H54 (cell line): ENCODE data around the gene RRP1B.
A peak's percentile ranks its signal among the peaks of the same experiment; 100 is the strongest.
"Not testable (repeated sequence)": the region's sequence is repeated elsewhere in the genome, so short reads cannot be mapped to it uniquely, and the experiment has no call there.

Experiments used
- DNase-seq: peaks from one replicate; pipeline ENCODE4 v3.0.0; 2011; ENCODE audit warnings: low spot score, mixed read lengths; ENCODE audit not compliant: insufficient read length
- FAIRE-seq: peaks from 3 replicates; lab custom pipeline; 2011; peaks lifted over from hg19 to GRCh38; lab: Jason Lieb, UNC
- POLR2A ChIP-seq: IDR thresholded peaks from 2 replicates; pipeline ENCODE4 v1.6.1; 2011; ENCODE audit warnings: low read depth, mild to moderate bottlenecking, low read length

RRP1B gene

GRCh38 chr21:43707462-43707861 lies 48.1 kb downstream of the RRP1B start:
- no peak for FAIRE-seq

GRCh38 chr21:43708745-43709381 lies 49.5 kb downstream of the RRP1B start:
- no peak for FAIRE-seq
- no peak for DNase-seq
- TF ChIP-seq POLR2A: no peak

More at GRCh38 chr21:43707462-43707861, 48.1 kb downstream of the RRP1B start:
- DNase-seq: no peak
- TF ChIP-seq POLR2A: no peak

- FAIRE-seq (no peak), DNase-seq (peak; percentile 92)
Measured at GRCh38 chr21:43712268-43712942, 53.0 kb downstream of the RRP1B start.

GRCh38 chr21:43713123-43713522 lies 53.8 kb downstream of the RRP1B start:
- FAIRE-seq, DNase-seq: not testable (repeated sequence)

More at GRCh38 chr21:43712268-43712942, 53.0 kb downstream of the RRP1B start:
- TF ChIP-seq POLR2A: 0 out of 2 replicates have a peak, but pooled peaks have one; percentile 7

DNA sequence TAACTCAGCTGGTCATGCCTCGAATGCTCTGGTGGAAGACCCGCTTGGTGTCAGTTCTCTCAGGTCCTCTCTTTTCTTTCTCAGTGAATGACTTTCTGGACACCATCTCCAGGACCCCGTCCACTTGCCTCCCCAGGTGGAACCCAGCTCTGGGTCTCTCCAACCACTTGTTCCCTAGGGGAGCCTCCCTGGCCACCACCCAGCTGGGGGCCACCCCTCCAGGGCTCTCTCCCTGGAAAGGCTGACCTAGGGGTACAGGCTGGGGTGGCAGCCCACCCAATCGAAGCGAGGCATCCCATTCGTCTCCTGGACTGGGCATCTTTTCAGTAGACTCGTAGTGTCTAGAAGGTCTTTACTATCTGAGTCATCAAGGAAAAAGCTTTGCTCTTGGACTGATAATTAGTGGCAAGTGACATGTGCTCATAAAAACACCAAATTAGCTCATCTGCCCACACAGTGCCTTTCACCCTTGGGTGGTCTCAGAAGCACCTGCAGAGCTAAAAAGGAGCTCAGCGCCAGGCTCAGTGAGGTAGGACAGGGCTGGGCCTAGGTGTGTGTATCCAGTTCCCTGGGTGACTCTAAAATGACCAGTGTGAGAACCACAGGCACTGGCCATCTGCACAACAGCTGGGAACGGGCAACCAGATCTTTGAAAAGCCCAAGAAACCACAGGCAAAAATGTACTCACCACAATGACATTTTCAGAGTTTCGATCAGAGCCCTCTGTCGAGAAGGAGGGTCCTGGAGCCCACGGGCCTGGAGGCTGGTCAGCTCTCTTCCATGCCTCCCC lies 57.2 kb downstream of the RRP1B start:
- no peak for TF ChIP-seq POLR2A
- no peak for FAIRE-seq
- DNase-seq: no peak

DNA sequence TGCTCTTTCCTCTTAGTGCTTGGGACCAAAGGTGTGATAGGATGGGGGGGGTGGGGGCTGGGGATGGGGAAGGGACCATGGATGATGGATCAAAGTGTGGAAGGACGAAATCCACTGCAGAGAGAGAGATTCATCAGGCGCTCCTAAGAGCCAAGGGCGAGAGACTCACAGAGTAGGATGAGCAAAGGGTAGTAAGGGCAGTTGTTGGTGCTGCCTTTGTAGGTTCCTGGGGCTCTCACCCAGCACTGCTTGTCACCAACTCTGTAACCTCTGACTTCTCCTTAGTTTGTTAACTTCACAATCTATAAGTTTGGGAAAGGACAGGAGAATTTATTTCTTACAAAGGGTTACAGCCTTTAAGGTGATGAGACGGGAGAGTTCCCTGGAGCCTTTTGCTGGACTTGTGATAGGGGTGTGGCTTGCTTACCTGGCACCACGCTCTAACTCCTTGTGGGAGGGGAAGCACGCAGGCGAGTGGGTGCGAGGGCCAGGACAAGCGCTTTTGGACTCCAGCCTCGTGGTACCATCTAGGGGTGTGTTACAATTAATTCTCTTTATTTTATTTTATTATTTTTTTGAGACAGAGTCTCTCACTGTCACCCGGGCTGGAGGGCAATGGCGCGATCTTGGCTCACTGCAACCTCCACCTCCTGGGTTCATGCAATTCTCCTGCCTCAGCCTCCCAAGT lies 58.0 kb downstream of the RRP1B start:
- no peak for DNase-seq
- no peak for FAIRE-seq
- TF ChIP-seq POLR2A: no peak

DNA sequence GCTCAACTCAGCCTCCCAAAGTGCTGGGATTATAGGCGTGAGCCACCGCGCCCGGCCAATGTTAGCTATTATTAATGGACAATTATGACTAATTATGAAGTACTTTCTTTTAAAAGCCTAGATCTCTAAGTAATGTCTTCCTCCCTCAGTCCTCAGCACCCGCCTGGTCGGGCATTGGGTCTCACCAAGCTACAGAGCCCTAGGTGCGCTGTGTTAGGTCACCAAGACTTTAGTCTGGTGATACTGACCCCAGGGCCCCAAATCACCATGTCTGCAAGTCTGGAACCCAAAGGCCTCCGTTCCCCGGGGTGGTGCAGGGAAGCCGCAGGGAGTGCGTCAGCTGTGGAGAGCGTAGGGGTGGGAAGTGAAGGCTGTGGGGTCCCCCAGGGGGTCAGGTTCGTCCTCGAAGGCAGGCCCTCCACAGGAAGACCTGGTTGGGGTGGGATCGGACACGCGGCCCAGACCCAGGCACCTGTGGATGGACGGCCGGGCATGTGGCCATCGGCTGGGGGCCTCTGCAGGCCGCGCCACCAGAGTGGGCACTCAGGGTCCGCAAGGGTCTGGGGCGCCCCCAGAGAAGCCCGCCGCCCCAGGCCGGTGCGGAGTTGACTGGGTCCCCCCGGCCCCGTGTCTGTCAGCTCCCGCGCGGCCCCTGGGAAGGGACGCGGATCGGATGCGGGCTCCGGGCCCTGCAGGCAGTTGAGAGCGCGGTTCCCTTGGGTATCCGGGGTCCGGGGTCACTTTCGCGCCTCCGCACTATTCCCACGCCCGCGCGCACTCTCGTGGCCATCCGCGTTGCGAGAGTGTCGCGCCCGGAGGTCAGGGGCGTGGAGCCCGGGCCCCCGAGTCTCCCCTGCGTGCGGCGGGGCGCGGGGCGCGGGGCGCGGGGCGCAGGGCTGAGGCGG lies 58.9 kb downstream of the RRP1B start:
- no peak for FAIRE-seq
- no peak for TF ChIP-seq POLR2A
- no peak for DNase-seq

- FAIRE-seq (no peak), DNase-seq (peak; percentile 82)
- TF ChIP-seq POLR2A: peak; percentile 91
Measured at GRCh38 chr21:43718872-43719747, 59.8 kb downstream of the RRP1B start, which contains the start of gene PDXK. PDXK (plus strand) TSS chr21:43719129; CDS start chr21:43719295, 166 bp downstream.

DNA sequence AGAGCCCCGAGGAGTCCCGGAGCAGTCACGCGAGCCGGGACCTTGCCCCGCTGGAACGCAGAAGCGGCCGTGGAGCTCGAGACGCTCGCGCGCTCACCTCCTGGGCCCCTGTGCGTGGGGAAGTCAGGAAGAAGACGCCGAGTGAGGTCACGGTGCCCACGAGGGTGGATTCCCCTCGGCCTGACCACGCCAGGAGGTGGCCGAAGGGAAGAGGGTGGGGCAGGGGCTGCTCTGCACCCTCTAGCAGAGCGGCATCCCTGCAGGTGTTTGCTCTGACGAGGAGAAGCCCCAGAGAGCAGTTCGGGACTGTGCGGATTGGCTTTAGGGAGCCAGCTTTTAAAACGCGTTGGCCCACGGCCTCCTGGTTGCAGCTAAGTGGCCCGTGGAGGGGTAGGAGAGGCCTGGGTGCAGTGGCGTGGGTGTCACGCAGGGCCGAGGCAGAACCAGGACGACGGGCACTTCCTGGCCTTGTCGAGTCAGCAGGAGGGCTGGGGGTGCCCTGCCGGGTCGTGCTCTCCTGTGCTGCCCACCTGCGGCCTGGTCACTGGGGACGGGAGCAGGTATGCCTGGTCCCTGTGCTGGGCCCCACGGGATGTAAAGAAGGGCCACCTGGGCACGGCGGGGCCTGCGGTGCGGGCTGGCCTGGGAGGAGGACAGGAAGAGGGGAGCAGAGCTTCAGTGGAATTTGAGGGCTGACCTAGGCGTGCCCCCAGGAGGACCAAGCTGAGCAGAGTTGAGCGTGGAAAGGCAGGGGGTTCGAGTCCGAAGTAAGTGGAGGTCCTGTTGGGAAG lies 60.6 kb downstream of the RRP1B start:
- peak; percentile 32; the same call in 1 of the 2 replicates for TF ChIP-seq POLR2A
- FAIRE-seq (no peak), DNase-seq (no peak)

GRCh38 chr21:43720539-43721166 lies 61.3 kb downstream of the RRP1B start:
- no peak for TF ChIP-seq POLR2A
- DNase-seq (no peak), FAIRE-seq (no peak)

DNA sequence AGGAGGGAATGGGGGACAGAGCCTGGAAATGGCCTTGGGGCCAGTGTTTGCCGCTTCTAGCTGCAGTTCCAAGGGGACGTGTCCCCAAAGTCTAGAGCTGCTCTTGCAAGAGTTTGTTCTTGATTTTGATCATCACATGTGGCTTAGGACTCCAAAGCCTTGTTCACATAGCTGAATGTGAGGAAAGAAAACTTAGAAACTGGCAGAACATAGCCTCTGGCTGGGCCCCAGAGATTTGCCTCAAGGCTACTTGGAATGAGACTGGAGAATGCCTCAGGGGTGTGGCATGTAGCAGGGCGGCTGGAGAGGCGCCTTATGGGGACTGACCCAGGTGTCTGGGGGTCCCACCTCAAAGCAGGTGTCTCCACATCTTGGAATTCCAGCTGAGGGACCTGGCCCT lies 61.8 kb downstream of the RRP1B start:
- TF ChIP-seq POLR2A: no peak
- FAIRE-seq (no peak), DNase-seq (no peak)
